Suppressor macrophage treated with lipopolysaccharide for 1 hour (primary cell): Measurements from ENCODE around the gene STRA8.

ENCODE experiments used
- DNase-seq, 3 donors: peaks; one replicate each; pipeline ENCODE4 v3.0.0-alpha.2; 2020 to 2022

STRA8 gene, protein sequence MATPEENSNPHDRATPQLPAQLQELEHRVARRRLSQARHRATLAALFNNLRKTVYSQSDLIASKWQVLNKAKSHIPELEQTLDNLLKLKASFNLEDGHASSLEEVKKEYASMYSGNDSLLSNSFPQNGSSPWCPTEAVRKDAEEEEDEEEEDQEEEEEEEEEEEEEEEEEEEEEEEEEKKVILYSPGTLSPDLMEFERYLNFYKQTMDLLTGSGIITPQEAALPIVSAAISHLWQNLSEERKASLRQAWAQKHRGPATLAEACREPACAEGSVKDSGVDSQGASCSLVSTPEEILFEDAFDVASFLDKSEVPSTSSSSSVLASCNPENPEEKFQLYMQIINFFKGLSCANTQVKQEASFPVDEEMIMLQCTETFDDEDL

DNA sequence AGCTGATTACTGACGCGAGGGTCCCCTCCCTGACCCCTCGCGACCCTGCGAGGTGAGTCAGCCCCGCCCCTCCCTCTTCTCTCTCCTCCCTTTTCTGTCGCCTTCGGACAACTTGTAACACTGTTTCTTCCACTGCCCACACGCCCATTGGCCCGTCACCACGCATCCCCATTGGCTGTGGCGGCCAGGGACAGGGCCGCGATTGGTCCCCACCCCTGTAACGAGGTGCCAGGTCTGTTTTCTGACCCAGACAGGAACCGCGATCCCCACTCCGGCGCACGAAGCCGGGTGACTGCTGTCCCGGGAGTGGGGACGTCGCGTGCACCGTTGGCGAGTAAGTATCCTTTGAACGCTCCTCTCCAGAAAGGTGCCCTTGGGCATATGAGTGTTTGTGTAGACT is at the start of gene STRA8:
Gene STRA8 (plus strand): TSS at position 269 of the 400 bp plus-strand sequence. CDS start 6,687 bp downstream, outside the sequence.
- DNase-seq = no peak

DNA sequence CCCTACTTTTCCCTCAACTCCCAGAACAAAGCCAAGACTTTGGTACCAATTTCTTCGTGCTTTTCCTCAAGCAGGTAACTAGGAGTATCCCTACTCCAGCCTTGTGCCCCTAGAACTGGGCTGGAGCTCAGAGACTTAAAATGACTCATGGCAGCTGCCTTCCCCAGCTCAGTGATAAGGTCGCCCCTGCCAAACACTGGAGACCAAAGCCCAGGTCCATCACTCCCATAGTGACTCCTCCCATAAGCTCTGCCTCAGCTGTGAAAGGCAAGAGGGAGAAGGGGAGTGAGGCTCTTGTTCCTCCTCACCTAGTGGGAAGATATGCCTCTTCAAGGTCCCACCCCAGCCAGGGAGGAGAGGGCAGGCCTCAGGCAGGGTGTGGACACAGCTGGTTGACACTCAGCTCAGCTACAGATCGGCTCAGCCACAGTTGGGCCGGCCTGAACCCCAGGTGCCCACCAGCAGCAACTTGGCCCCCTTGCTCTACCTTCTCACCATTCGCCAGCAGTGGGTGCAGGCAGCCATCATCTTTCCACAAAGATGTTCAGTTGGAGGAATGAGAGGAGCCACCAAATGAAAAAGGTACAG is 49.3 kb upstream of the STRA8 start:
- no peak for DNase-seq

DNA sequence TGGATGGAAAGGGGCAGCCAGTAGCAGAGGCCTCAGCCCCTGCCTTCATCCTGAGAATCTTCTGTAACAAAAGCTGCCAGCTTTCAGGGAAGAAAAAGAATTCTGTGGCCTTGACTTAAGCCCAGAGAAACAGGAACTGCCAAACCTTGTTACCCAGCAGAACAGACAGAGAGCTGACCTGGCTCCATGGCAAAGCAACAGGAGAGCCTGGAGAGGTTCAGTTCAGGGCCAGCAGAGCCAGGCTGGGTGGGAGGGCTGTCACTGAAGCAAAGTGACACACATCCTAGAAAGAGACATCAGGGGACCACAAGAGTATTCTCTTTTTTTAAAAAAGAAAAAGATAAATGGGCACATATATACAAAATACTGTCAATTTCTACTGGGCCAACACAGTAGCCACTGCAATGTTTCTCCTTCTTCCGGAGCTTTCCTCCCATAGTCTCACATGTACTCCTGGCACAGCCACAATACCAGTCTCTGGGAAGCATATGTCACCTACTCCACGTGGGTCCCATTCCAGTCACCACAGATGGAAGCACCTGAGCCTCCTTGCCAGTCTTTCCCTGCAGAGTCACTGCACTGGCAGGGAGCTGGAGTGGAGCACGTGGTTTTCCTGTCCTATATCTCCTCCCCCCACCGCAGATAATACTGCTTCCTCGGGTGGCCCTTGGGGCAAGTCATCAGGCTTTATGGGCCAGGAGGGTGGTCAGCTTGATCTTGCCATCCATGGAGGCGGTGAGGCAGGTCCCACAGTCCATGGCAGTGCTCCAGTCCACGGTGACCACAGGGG is 48.0 kb upstream of the STRA8 start:
- DNase-seq = no peak

DNA sequence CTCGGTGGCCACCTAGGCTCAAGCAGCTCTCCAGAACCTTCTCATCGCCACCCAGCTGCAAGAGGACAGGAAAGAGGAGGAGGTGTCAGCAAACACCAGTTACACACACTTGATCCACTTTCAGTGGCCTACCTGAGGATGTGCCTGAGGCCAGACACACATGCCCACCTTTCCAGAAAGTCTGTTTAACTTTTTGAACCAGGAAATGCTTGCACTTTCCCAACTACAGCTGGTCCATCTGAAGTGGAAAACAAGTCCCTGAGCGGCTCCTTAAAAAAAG is 47.4 kb upstream of the STRA8 start:
- no peak for DNase-seq

GRCh38 chr7:135186841-135187253 is 46.8 kb upstream of the STRA8 start:
- no peak for DNase-seq

DNA sequence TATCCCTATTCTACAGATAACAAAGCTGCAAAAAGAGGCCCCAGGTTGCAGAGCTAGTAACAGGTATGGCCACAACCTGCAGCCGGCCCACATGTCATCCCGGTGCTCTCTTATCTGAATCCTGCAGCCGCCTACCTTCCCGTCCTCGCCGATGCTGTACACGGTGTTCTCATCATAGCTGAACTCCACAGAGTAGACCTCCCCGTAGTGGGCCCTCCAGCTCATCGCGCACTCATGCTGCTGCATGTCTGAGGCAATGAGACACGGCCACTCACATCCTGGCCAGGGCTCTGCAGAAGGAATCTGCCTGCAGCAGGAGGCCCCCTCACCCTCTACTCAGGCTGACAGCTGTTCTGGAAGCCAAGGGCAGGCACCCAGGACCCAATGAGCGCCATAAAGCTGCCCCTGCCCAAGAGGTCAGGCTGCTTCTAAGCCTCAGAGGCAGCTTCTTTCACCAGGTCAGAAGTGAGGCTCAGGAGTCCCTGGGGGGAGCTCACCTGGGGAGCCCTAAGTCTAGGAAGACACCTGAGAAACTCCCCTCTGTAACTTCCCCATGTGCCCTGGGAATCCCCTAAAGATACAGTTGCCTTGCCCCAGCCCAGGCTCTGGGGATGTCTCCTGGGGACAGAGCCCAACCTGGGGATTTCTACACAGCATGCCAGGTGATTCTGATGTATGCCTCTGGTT is 45.2 kb upstream of the STRA8 start:
- no peak for DNase-seq

GRCh38 chr7:135189221-135189662 is 44.4 kb upstream of the STRA8 start:
- no peak for DNase-seq

DNA sequence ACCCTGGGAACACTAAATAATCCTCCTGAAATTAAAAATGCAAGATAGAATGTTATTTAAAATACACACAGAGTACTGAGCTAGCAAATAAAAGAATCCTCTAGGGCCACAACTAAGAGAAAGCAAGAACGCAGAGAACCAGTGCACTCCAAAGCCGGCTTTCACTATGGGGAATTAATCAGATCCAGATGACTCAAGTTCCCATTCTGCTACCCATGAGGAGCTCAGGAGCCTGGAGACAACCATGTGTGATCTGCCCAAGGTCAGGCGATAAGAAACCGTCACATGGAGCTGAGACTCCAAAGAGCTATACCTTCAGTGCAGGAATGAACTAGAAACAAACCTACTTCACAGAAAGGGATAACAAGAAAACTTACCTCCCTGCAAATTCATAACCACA is 43.7 kb upstream of the STRA8 start:
- DNase-seq = no peak

- no peak for DNase-seq
These were observed 42.9 kb upstream of the STRA8 start for GRCh38 chr7:135190703-135191102.

DNA sequence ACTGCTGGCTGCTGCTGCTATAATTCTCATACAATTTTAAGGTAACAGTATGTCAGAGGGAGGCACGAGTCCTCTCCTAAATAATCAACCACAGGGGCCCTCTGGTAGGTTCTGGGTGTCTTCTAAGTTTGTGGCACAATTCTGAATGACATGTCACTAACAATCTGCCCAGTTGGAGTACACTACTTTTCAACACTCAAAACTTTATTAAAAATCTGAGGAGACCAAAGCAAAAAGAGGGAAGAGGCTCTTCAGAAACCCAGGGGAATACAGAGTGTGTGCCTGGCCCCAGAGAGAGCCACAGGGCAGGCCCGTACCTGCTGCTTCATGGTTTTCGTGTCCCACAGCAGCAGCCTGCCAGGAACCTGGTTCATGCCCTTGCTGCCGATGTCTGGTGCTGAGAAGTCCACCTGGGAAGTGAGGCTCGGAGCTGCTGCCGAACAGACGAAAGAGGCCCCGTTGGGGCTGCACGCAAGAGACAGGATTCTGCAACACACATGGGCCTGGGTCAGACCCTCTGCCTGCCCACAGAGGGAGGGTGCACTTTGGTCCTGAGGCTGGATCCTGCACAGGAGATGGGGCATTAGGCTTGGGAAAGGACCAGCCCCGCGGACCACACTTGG is 40.6 kb upstream of the STRA8 start:
- DNase-seq = no peak

GRCh38 chr7:135193615-135194081 is 40.0 kb upstream of the STRA8 start:
- no peak for DNase-seq

- peak; percentile 36 to 44 (median 39) for DNase-seq
These were observed 39.0 kb upstream of the STRA8 start for GRCh38 chr7:135194494-135195095.

GRCh38 chr7:135195156-135195555 is 38.5 kb upstream of the STRA8 start:
- no peak for DNase-seq

GRCh38 chr7:135195968-135196629 is 37.5 kb upstream of the STRA8 start:
- DNase-seq = no peak

DNA sequence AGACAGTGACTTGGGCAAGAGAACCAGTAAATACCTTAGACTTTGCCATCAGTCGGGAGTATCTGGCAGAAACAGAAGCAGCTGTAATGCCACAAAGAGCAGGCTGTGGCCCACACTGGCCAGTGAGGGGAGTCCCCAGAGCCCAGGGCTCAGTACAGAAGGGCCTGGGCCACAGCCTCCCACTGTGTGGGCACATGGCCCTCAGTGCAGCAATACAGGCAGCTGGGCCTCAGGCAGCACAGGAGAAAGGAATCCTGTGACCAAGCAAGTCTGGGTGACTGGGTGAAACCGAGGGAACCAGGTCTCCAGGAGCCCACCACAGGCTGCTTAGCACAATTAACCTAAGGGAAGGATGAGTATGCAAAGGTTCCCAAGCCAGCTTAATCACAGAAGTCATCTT is 36.3 kb upstream of the STRA8 start:
- no peak for DNase-seq

DNA sequence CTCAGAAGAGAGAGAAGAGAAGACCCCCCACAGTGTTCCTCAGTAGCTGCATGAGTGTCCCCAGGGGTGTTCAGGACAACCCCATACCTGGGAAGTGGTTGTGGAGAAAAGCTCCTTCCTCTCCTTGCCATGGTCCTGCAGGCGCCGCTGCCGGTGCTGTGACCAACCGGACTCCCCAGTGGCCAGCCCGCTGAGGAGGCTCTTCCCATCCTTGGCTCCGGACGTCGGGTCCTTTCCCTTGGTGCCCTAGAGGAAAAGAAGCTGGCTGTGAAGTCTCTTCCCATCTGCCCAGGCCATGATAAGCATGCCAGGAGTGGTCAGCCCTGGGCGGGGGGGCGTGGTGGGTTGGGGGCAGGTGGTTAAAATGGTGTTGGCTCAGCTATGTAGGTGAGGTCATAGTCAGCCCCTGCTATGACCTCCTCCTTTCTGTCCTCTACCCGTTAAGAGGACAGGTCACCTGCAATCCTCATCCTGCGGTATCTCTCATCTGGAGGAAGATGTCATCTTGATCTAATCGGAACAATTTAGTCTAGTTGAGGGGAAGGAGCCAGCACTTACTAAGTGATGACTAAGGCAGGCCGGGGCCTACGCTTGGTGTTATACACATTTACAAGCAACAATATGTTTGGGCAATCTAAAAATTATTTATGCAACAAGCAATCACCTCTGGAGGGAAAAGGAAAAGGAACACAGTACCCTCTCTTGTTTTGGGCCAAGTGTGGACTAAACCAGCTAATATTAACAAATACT is 35.6 kb upstream of the STRA8 start:
- DNase-seq = no peak

- no peak for DNase-seq
These were observed 34.2 kb upstream of the STRA8 start for GRCh38 chr7:135199439-135199838.

DNA sequence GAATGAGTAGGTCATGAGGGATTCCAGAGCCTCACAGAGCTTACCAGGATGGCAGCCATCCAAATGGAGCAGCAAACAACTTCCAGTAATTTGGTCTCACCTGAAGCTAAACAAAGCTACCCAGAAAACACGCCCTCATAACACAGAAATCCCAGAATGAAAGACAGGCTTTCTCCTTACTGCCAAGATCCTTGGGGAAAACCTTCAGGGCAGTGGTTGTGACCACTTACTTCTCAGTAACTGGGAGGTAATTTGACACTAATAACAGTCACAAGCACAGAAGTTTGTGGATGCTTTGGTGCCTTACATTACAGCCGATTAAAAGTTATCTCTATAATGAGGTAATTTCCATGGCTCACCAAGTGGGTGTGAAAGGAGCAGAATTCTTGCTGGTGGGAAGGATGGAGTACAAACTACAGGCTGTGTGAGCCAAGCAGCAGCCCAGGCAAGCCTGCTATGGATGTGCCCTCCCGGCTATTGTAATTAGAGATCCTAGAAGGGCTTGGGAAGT is 32.8 kb upstream of the STRA8 start:
- no peak for DNase-seq

DNA sequence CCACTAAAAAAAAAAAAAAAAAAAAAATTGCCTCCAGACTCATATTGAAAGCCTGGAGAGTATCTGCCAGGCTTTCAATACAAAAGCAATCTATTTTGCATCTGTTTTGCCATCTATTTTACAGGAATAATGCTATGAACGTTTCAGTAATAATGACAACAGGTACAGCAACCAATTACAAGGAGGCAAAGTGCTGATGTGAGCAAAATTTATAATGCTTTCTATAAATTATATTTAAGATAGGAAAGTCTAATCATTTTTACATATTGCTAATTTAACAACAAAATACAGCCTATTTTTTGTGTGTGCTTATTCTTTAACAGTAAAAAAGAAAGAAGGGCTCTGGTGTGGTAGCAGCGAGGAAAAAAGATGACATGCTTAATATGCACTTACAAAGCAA is 32.3 kb upstream of the STRA8 start:
- no peak for DNase-seq

DNA sequence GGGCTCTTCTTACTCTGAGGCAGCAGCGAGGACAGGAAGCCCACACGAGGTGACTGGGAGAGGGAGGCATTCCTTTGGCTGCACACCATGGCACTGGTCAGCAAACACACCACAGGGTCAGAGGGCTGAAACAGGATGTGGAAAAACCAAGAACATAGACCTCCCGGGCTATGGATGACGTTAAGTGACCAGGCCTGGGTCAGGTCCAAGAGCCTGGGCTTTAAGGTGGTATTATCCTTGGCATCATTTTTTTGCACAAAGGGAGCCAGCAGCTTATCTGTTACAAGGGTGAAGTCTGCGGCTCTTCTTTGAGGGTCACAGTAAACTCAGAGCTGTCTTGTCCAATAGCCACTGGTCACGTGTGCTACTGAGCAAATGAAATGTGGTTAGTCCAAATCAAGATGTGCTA is 29.3 kb upstream of the STRA8 start:
- DNase-seq = no peak

DNA sequence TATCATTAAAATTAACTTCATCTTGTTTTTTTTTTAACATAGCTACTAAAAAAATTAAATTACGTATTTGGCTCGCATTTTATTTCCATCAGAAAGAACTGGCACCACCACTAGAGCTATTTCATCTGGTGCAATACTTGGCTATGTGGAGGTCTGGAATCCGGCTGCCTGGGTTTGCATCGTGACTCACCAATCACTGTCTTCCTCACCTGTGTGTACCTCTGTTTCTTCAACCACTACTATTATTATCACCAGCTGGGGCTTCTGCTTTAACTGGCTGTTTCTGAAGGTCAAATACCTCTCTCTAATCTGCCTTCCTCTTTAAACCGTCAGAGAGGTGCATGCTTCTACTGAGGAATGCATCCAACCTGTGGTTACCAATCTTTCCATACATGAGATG is 28.8 kb upstream of the STRA8 start:
- no peak for DNase-seq
